GM18861 (cell line): ENCODE measurements around the gene RAB40AL.
"Not testable (repeated sequence)": the region's sequence is repeated elsewhere in the genome, so short reads cannot be mapped to it uniquely, and the experiment has no call there.

Source experiments
- ATAC-seq: cut with Tn5 transposase; IDR thresholded peaks from one replicate; pipeline ENCODE4 v1.9.1; 2021; ENCODE audit not compliant: unreplicated experiment

The RAB40AL gene

DNA sequence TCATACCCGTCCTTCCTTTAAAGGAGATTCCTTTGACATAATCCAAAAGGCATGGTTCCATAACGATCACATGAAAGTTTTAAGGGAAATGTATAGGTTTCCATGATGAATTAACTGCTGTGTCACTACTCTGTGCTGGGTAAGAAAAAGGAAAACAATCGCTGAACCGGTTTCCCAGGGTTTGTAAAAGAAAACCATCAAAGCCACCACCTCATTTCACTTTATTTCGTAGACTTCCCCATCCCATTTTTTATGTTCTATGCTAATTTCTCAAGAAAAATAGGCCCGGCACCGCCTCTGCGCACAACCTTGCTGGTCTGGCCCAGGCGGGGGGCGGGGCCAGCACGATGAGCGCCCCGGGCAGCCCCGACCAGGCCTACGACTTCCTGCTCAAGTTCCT, at the start of gene RAB40AL:
TSS of gene RAB40AL (plus strand) at position 301 of the 400 bp plus-strand sequence. CDS start at position 348, 47 bp downstream.
- ATAC-seq, result not testable (repeated sequence)

DNA sequence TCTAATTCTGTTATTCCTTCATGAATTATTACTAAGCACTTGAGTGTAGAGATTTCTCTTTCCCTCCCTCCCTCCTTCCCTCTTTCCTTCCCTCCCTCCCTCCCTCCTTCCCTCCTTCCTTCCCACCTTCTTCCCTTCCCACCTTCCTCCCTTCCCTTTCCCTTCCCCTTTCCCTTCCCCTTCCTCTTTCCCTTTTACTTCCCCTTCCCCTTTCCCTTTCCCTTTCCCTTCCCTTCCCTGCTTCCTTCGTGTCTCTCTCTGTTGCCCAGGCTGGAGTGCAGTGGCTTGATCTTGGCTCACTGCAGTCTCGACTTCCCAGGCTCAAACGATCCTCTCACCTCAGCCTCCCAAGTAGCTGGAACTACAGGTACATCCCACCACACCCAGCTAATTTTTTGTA, 49.4 kb upstream of the RAB40AL start:
- ATAC-seq, result no peak

GRCh38 chrX:102892103-102892502, 45.0 kb upstream of the RAB40AL start:
- ATAC-seq, result no peak

GRCh38 chrX:102899940-102900916, 36.8 kb upstream of the RAB40AL start:
- ATAC-seq, result peak; percentile 78

DNA sequence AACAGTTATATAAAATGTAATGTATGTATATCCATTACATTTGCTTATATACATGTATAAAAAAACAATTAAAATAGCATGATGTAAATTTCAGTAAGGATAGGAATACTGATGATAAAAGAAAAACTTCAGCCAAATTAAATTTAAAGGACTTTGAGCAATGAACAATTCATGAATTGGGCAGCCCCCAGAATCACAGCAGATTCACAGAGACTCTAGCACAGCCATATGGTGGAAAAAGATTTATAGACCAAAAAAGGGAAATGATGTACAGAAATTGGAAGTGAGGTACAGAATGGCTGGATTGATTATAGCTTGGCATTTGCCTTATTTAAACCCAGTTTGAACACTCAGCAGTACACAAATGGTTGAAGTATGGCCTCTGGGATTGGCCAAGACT, 34.7 kb upstream of the RAB40AL start:
- no peak for ATAC-seq

DNA sequence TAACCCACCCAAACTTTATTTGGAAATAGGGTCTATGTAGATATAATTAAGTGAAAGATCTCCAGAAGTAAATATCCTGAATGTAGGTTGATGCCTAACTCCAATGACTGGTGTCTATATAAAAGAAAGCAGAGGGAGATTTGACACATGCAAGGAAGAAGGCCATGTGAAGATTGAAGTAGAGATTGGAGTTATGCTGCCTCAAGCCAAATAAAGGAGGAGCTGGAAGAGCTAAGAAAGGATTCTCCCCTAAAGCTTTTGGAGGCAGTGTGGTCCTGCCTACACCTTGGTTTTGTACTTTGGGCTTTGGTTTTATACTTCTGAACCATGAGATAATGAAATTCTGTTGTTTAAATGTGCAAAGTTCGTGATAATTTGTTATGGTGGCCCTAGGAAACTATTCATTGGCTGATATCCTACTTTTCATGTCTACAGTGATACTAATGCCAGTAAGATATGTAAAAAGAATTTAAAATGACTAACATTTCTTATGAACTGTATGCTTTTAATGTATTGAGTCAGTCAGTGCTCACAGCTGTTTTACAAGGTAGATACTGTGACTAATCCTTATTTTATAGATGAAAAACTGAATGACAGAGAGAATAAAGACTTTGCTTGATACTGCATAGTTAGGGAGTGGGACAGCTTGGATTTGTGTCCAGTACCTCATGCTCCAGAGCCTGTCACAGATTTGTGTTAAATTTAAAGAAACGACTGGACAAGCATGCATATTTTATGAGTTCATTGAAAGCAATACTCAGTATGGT, 5.9 kb upstream of the RAB40AL start:
- ATAC-seq, result no peak

DNA sequence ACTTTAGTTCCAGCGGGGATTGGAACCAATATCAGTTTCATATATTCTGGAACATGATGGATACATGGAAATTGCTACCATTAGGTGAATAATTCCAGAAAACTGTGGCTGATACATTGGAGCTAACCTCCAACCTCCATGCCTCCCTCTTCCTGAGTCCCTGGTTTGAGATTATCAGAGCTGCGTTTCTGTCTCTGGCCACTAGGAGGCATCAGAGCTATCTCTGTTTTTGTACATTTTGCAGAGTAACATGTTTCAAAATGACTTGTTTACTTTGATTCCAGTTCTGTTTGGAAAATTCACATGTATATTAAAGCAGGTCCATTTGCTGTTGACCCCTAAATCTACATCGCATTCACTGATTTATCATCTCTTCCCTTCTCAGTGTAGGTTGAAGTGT, 2.4 kb upstream of the RAB40AL start:
- no peak for ATAC-seq

DNA sequence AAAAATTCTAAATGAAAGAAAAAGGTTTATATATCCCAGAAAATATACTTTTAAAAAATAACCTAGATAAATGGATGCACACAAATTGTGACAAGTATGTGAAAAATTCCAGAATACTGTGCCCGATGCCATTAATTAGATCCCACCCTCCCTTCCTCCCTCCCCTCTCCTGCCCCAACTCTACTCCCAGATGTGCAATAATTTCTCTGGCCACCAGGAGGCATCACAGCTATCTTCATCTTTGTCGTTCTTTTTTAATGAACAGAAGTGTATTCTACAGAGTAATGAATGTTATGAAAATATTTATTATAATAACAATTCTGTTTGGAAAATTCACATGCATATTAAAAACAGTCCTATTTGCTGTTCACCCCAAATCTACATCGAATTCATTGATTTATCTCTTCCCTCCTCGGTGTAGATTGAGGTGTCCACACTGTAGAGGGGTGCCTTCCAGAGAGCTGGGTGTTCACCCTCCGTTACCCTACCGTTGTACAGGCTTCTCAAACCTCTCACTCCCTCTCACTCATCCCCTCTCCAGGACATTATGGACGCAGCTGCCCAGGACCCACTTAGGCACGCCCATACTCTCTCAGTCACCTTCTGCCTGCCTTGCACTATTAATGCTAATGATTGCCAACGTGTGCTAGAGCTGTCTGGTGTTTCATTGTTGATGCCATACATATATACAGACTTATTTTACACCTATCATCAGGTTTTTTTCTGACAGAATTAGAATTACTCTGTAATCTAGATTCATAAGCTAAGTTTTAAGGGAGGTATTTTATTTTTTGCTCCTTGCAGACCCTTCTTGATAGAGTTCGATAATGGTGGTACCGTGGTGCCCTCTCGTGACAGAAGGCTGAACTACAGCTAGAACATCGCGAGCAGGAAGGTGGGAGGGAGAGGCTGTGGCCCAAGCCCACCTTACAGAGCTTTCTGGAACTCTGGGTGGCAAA, 14.1 kb downstream of the RAB40AL start:
- no peak for ATAC-seq

- ATAC-seq, result no peak
These were observed 20.7 kb downstream of the RAB40AL start for GRCh38 chrX:102957751-102958150.

GRCh38 chrX:102958794-102959193, 21.7 kb downstream of the RAB40AL start:
- no peak for ATAC-seq

GRCh38 chrX:102959471-102959870, 22.4 kb downstream of the RAB40AL start:
- ATAC-seq, result no peak

- ATAC-seq, result no peak
These were observed 26.9 kb downstream of the RAB40AL start for GRCh38 chrX:102963955-102964354.

DNA sequence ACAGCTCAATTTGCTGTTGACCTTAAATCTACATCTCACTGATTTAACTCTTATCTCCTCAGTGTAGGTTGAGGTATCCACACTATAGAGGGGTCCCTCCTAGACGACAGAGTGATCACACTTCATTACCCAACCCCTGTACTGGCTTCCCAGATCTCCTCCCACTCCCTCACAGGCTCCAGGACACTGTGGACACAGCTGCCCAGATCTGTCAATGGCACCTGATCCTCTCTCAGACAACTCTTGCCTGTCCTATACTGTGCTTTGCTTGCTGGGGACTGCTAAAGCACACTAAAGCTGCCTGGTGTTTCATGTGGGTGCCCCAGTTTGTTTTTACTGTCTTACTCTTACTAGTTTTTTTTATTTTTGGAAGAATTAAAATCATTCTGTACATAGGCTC, 27.9 kb downstream of the RAB40AL start:
- ATAC-seq, result no peak

DNA sequence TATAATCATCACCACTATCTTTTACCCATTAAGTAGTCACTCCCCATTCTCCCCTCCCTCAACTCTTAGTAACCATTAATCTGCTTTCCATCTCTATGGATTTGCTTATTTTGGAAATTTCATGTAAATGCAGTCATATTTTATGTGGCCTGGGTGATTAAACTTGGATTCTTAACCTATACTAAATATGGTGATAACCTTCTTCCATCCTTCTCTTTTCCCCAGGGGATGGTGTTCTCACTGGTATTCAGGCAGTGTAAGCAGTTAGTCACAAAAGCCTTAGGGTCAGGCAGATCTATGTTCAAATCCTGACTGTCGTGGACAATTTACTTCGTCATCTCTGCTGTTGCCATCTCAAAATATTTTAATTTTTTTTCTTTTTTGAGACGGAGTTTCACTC, 29.6 kb downstream of the RAB40AL start:
- no peak for ATAC-seq

GRCh38 chrX:102968216-102968615, 31.1 kb downstream of the RAB40AL start:
- no peak for ATAC-seq

GRCh38 chrX:102971536-102971935, 34.5 kb downstream of the RAB40AL start:
- not testable (repeated sequence) for ATAC-seq

GRCh38 chrX:102975016-102975415, 37.9 kb downstream of the RAB40AL start:
- ATAC-seq, result no peak

- no peak for ATAC-seq
These were observed 39.2 kb downstream of the RAB40AL start for GRCh38 chrX:102976286-102976685.

- ATAC-seq, result no peak
These were observed 39.9 kb downstream of the RAB40AL start for GRCh38 chrX:102976793-102977495.

- ATAC-seq, result no peak
These were observed 41.5 kb downstream of the RAB40AL start for GRCh38 chrX:102978594-102978993.
